ENCODE results near the gene CTNNA2.

DNA sequence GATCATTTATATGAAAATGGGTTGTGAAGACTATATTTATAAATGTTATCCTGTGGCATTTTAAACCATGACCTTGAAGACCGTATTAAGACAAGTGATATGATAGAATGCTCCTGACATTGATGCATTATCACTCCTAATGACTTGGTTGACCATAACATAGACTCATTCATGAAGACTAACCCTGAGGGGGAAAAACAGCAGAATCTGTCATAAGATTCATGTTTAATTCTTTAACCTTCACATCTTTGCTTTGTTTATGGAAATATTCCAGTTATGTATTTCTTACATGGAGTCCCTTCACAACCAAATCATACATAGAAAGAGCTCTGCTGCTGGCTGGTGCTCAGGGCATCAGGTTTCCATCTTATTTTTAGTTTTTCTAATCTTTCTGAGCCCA is 78.4 kb downstream of the CTNNA2 start:
- TF ChIP-seq CREB1 (IDR thresholded peaks at IDR 0.05; ENCODE audit: low read depth) (no peak), ZBTB7A (IDR thresholded peaks at IDR 0.05; ENCODE audit: low read depth) (no peak), TAF1 (IDR thresholded peaks at IDR 0.05; ENCODE audit: low read depth) (no peak), EGR1 (IDR thresholded peaks at IDR 0.05) (no peak), CEBPB (IDR thresholded peaks at IDR 0.05) (no peak), RAD21 (IDR thresholded peaks at IDR 0.05; ENCODE audit: low read depth) (no peak)
